ENCODE results near the gene AP2B1. TPM values are rescaled to one million over a fixed set of nuclear protein-coding genes. Genes with fewer than 3 reads are reported as not detected.
A peak's percentile ranks its signal among the peaks of the same experiment; 100 is the strongest.

AP2B1 gene
- total and polyA plus RNA-seq, 9 of the 15 experiments (the other 6 are each of a cell fraction or from before 2014, with no cell fraction given), result 60.1 to 287 (median 105) TPM

DNA sequence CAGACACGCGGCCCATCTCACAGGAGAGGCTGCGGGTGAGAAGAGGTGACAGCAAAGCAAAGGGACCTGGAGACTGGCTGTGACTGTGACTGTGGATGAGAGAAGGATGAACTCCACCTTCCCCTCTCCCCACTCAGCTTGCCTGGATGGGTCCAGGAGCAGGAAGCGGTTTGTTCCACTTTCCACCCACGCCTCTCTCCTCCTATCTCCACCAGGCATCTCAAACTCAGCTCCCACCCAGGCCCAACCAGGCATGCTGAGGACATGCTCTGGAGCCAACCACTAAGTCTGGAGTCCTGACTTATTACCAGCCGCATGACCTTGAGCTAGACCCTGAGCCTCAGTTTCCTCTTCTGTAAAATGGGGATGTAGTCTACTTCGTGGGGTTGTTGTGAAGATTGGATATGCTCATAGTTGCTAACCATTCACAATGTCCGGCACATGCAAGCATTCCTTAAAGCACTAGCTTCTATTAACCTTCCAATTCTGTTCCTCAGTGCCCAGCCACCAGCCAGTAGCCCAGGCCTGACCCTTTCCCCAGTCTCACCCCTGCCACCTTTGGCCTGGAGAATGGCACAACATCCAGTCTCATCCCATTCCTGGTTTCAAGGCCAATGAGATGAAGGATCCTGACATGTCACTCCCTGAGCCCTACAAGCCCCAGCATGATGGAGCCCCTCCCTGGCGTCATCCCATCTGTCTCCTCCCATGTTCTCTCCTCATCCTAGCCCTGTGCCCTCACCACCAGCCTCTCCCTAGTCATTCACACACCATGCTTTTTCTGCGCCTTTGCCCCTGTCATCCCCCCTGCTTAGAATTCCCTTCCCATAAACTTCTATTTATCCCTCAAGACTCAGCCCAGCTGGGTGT lies 163.6 kb downstream of the AP2B1 start (continued):
- TF ChIP-seq CTCFL (IDR thresholded peaks at IDR 0.05; ENCODE audit: borderline replicate concordance, insufficient read depth, low read depth, low read length, poor library complexity, severe bottlenecking) (no peak), KDM1A (IDR thresholded peaks at IDR 0.05) (peak; percentile 82 to 93), KAT8 (IDR thresholded peaks at IDR 0.05; ENCODE audit: low read depth) (no peak), CHCHD3 (CRISPR knock-in tag; IDR thresholded peaks at IDR 0.05) (no peak), CEBPG (CRISPR knock-in tag; IDR thresholded peaks at IDR 0.05) (no peak), CEBPG (tag; conservative IDR thresholded peaks at IDR 0.05 in 1 of 2, IDR thresholded peaks at IDR 0.05 in 1 of 2) (no peak), CBX1 (IDR thresholded peaks at IDR 0.05; ENCODE audit: low read depth) (peak; percentile 71; the same call in 1 of the 2 replicates), ZFP91 (CRISPR knock-in tag; IDR thresholded peaks at IDR 0.05) (no peak), EWSR1 (IDR thresholded peaks at IDR 0.05; ENCODE audit: borderline replicate concordance, low read depth, partially characterized antibody) (no peak), FOXK2 (conservative IDR thresholded peaks at IDR 0.05 in 1 of 2, IDR thresholded peaks at IDR 0.05 in 1 of 2; ENCODE audit: low read depth in 2 of 2) (no peak), SMAD3 (CRISPR knock-in tag; conservative IDR thresholded peaks at IDR 0.05) (no peak)
- TF ChIP-seq, protein P1, sequence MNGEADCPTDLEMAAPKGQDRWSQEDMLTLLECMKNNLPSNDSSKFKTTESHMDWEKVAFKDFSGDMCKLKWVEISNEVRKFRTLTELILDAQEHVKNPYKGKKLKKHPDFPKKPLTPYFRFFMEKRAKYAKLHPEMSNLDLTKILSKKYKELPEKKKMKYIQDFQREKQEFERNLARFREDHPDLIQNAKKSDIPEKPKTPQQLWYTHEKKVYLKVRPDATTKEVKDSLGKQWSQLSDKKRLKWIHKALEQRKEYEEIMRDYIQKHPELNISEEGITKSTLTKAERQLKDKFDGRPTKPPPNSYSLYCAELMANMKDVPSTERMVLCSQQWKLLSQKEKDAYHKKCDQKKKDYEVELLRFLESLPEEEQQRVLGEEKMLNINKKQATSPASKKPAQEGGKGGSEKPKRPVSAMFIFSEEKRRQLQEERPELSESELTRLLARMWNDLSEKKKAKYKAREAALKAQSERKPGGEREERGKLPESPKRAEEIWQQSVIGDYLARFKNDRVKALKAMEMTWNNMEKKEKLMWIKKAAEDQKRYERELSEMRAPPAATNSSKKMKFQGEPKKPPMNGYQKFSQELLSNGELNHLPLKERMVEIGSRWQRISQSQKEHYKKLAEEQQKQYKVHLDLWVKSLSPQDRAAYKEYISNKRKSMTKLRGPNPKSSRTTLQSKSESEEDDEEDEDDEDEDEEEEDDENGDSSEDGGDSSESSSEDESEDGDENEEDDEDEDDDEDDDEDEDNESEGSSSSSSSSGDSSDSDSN (IDR thresholded peaks at IDR 0.05; ENCODE audit: borderline replicate concordance in 1 of 2, low read depth in 2 of 2, low read length in 2 of 2), result no peak

Data from K562 (cell line).